VCaP (cell line): ENCODE data around the gene BRI3BP.

ENCODE experiments used
- H3K27ac ChIP-seq: fragments of 450-650 bp; 2 replicates; pipeline ENCODE4 v1.5.1; 2017
- CTCF ChIP-seq: fragments of 450-650 bp; conservative IDR thresholded peaks from 2 replicates; pipeline ENCODE4 v1.5.1; 2017; ENCODE audit warnings: mild to moderate bottlenecking, moderate library complexity

BRI3BP gene

GRCh38 chr12:124993626-124994436, at the start of gene BRI3BP:
TSS of gene BRI3BP (plus strand) at chr12:124993645. CDS start at chr12:124993791, 146 bp downstream.
- peak within 1 kb of the TSS; percentile 71 for H3K27ac ChIP-seq
- no peak for TF ChIP-seq CTCF

- no peak for TF ChIP-seq CTCF
- no peak overlapping the region for H3K27ac ChIP-seq
These were observed 47.0 kb upstream of the BRI3BP start for GRCh38 chr12:124946447-124946793.

- no peak for TF ChIP-seq CTCF
- no peak overlapping the region for H3K27ac ChIP-seq
These were observed 46.4 kb upstream of the BRI3BP start for GRCh38 chr12:124947013-124947412.

DNA sequence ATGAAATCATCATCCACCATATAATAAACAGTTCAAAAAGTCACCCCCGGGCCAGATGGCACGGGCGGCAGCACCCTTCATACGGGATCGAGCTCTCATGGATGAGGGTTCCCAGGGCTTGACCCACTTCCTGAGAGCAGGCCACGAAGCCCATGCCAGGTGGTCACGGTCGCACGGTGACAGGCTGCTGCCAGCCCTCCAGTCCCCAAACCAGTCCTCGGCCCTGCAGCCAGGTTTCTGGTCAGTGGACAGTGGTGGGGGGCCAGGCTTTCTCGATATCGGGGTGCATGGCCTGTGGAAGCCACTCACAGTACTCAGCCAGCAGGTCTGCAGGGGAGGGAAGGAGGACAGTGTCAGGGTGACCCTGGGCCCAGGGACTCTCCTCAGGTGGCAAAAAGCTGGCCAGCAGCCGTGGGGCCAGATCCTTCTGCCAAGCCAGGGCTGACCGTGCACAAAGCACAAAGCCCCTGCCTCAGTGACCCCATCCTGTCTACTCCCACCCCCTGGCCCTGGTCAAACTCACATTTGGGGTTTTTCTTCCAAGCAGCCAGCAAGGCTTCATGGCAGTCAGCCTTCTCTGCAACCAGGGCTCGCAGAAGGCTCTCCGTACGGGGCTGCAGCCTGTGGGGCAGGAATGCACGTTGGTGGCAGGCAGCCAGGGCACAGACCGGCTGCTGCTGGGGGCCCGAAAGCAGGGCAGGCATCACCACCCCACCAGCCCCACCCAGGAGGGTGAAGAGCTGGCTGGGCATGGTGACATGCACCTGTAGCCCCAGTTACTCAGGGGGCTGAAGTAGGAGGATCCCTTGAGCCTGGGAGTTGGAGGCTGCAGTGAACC, 45.7 kb upstream of the BRI3BP start:
- TF ChIP-seq CTCF = no peak
- no peak overlapping the region for H3K27ac ChIP-seq

DNA sequence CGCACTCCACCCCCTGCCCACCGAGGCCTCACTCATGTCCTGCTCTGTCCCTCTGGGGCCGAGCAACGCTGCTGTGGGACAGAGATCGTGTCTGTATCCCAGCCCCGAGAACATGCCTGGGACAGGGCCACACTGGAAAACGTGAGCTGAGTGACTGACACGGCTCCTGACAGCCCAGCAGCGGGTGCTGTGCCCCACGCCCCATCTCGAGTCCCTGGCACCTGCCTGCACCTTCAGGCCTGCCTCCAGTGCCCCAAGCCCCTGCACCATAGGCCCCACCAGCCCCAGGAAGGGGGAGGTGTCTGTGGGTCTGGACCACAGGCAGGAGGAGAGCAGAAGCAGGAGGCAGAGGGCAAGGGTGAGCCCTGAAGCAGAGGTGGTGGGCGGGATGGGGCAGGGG, 44.4 kb upstream of the BRI3BP start:
- H3K27ac ChIP-seq = no peak overlapping the region
- no peak for TF ChIP-seq CTCF

GRCh38 chr12:124949779-124950728, 43.4 kb upstream of the BRI3BP start:
- no peak overlapping the region for H3K27ac ChIP-seq
- TF ChIP-seq CTCF = no peak

DNA sequence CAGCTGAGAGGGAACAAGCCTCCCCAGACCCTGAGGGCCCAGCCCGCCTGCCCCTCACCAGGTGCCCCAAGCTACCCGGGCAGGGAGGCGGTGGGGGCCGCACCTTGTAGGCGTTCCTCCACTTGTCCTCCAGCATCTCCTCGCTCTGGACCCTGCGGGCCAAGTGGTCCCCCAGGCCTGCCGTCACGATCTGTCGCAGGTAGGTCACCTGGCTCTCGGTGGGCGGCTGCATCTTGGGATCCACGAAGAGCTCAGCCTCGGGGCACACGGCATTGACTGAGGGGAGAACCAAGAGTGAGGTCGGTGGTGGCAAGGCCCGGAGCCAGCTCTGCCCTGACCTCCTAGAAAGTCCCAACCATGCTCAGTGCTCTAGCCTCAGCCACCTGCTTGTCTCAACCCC, 41.1 kb upstream of the BRI3BP start:
- no peak for TF ChIP-seq CTCF
- H3K27ac ChIP-seq = no peak overlapping the region
